HG03565 (cell line): ENCODE measurements around the gene RPS6KA2.

Experiments used
- ATAC-seq: cut with Tn5 transposase; IDR thresholded peaks from one replicate; pipeline ENCODE4 v1.9.1; 2021; ENCODE audit warnings: mild to moderate bottlenecking, moderate library complexity; ENCODE audit not compliant: unreplicated experiment

The RPS6KA2 gene

GRCh38 chr6:166473886-166474571 is 153.0 kb downstream of the RPS6KA2 start:
- no peak for ATAC-seq

GRCh38 chr6:166472636-166473035 is 154.4 kb downstream of the RPS6KA2 start:
- no peak for ATAC-seq

- no peak for ATAC-seq
Observed at GRCh38 chr6:166471797-166472260, 155.2 kb downstream of the RPS6KA2 start.

- no peak for ATAC-seq
Observed at GRCh38 chr6:166470863-166471410, 156.1 kb downstream of the RPS6KA2 start.

- ATAC-seq, result no peak
Observed at GRCh38 chr6:166470029-166470862, 156.8 kb downstream of the RPS6KA2 start.

GRCh38 chr6:166469426-166469961 is 157.6 kb downstream of the RPS6KA2 start:
- ATAC-seq, result no peak

GRCh38 chr6:166467436-166468000 is 159.5 kb downstream of the RPS6KA2 start:
- no peak for ATAC-seq

- ATAC-seq, result no peak
Observed at GRCh38 chr6:166466178-166467122, 160.6 kb downstream of the RPS6KA2 start.

- no peak for ATAC-seq
Observed at GRCh38 chr6:166465671-166466087, 161.4 kb downstream of the RPS6KA2 start.

GRCh38 chr6:166465003-166465399 is 162.1 kb downstream of the RPS6KA2 start:
- no peak for ATAC-seq

- ATAC-seq, result no peak
Observed at GRCh38 chr6:166464068-166465002, 162.7 kb downstream of the RPS6KA2 start.

GRCh38 chr6:166463359-166464067 is 163.5 kb downstream of the RPS6KA2 start:
- ATAC-seq, result no peak

GRCh38 chr6:166462461-166463135 is 164.5 kb downstream of the RPS6KA2 start:
- ATAC-seq, result no peak

GRCh38 chr6:166461821-166462460 is 165.1 kb downstream of the RPS6KA2 start:
- no peak for ATAC-seq

GRCh38 chr6:166460473-166461437 is 166.3 kb downstream of the RPS6KA2 start:
- ATAC-seq, result no peak

GRCh38 chr6:166459906-166460305 is 167.1 kb downstream of the RPS6KA2 start:
- ATAC-seq, result no peak
